ENCODE data around the gene ARHGEF12. TPM values are rescaled to one million over a fixed set of nuclear protein-coding genes. Genes with fewer than 3 reads are reported as not detected.

ARHGEF12 gene
- total and polyA plus RNA-seq, 7 experiments from 2014 or later: 0.38 to 13.1 (median 2.7) TPM

- Mint-ChIP-seq H3K27me3 (peaks cover 46 to 68% (median 60%) of the 10 kb centered on the region in 5 donors), H3K9me3 (no peaks in the 10 kb centered on the region), H3K36me3 (no peaks in the 10 kb centered on the region), H3K4me1 (no peaks in the 10 kb centered on the region), H3K27ac (no peak overlapping the region), H3K4me3 (no peak overlapping the region)
- no peaks in the 10 kb centered on the region for H3K9me3 ChIP-seq (ENCODE audit: control insufficient read depth in 2 of 3, low read length in 3 of 3)
- no peak overlapping the region for H3K27ac ChIP-seq (ENCODE audit: low read depth, low read length)
- H3K27me3 ChIP-seq (ENCODE audit: control insufficient read depth in 2 of 2, insufficient read depth in 2 of 2, low read length in 2 of 2): peaks cover 0 to 3% of the 10 kb centered on the region in 2 donors
- intact Hi-C loops (cut with micrococcal nuclease): no loop called here
- no peak for ATAC-seq
- H3K36me3 ChIP-seq (ENCODE audit: control insufficient read depth in 2 of 3, insufficient read depth in 3 of 3, low read length in 3 of 3): no peaks in the 10 kb centered on the region
- POLR2A ChIA-PET: no interaction called here
- H3K4me1 ChIP-seq (ENCODE audit: control insufficient read depth in 2 of 2, insufficient read depth in 2 of 2, low read length in 2 of 2): no peaks in the 10 kb centered on the region
- H3K4me3 ChIP-seq (ENCODE audit: low read length): no peak overlapping the region
- CTCF ChIA-PET: no interaction called here
- no peak for DNase-seq
These were observed 41.1 kb upstream of the ARHGEF12 start for GRCh38 chr11:120295099-120295498.

DNA sequence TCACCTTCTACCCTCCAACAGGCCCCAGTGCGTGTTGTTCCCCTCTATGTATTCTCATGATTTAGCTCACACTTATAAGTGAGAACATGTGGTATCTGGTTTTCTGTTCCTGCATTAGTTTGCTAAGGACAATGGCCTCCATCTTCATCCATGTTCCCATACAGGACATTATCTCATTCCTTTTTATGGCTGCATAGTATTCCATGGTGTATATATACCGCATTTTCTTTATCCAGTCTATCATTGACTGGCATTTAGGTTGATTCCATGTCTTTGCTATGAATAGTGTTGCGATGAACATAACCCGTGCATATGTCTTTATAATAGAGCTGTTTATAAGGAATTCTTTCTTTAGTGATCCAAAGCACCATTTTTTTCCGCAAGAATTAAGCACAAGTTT, 39.7 kb upstream of the ARHGEF12 start:
- H3K4me3 ChIP-seq (ENCODE audit: low read length): no peak overlapping the region
- no peaks in the 10 kb centered on the region for H3K36me3 ChIP-seq (ENCODE audit: control insufficient read depth in 2 of 3, insufficient read depth in 3 of 3, low read length in 3 of 3)
- H3K4me1 ChIP-seq (ENCODE audit: control insufficient read depth in 2 of 2, insufficient read depth in 2 of 2, low read length in 2 of 2): no peaks in the 10 kb centered on the region
- intact Hi-C loops (cut with micrococcal nuclease): no loop called here
- Mint-ChIP-seq H3K27ac (no peak overlapping the region), H3K36me3 (no peaks in the 10 kb centered on the region), H3K4me3 (no peak overlapping the region), H3K27me3 (peaks cover 46 to 68% (median 56%) of the 10 kb centered on the region in 5 donors), H3K9me3 (no peaks in the 10 kb centered on the region), H3K4me1 (no peaks in the 10 kb centered on the region)
- H3K9me3 ChIP-seq (ENCODE audit: control insufficient read depth in 2 of 3, low read length in 3 of 3): no peaks in the 10 kb centered on the region
- CTCF ChIA-PET: no interaction called here
- peaks cover 0 to 3% of the 10 kb centered on the region in 2 donors for H3K27me3 ChIP-seq (ENCODE audit: control insufficient read depth in 2 of 2, insufficient read depth in 2 of 2, low read length in 2 of 2)
- DNase-seq (no peak), ATAC-seq (no peak)
- no peak overlapping the region for H3K27ac ChIP-seq (ENCODE audit: low read depth, low read length)
- POLR2A ChIA-PET: no interaction called here

DNA sequence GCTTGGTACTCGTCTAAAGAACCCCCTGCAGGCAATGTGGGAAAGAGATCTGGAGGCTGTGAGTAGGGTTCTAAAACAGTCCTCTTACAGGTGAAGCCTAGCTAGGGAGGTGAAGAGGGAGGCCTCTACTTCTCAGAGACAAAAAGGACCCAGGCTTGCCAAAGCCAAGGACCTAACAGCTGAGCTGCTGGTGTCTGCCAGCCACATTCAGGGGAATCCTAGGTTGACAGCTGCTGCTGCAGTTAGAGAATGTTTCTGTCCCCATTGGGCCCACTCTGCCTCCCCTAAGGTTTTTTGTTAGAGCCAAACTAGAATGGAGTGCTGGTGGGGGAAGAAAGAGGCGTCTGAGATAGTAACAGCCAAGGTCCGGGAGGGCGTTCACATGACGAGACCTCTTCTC, 37.8 kb upstream of the ARHGEF12 start:
- H3K4me1 ChIP-seq (ENCODE audit: control insufficient read depth in 2 of 2, insufficient read depth in 2 of 2, low read length in 2 of 2): no peaks in the 10 kb centered on the region
- CTCF ChIA-PET: interaction anchor here (0.8 kb wide), 1 partner anchor 8 kb away, joined by 5 read pairs; no protein-coding TSS in a partner anchor
- H3K36me3 ChIP-seq (ENCODE audit: control insufficient read depth in 2 of 3, insufficient read depth in 3 of 3, low read length in 3 of 3): no peaks in the 10 kb centered on the region
- Mint-ChIP-seq H3K36me3 (no peaks in the 10 kb centered on the region), H3K27ac (no peak overlapping the region), H3K9me3 (peaks cover 0 to 1% (median 0%) of the 10 kb centered on the region in 11 donors), H3K4me3 (no peak overlapping the region), H3K4me1 (peaks cover 0 to 1% (median 0%) of the 10 kb centered on the region in 7 donors), H3K27me3 (peaks cover 39 to 67% (median 52%) of the 10 kb centered on the region in 5 donors)
- ATAC-seq (no peak), DNase-seq (no peak)
- H3K27me3 ChIP-seq (ENCODE audit: control insufficient read depth in 2 of 2, insufficient read depth in 2 of 2, low read length in 2 of 2): peaks cover 0 to 3% of the 10 kb centered on the region in 2 donors
- POLR2A ChIA-PET: no interaction called here
- no peaks in the 10 kb centered on the region for H3K9me3 ChIP-seq (ENCODE audit: control insufficient read depth in 2 of 3, low read length in 3 of 3)
- H3K4me3 ChIP-seq (ENCODE audit: low read length): no peak overlapping the region
- H3K27ac ChIP-seq (ENCODE audit: low read depth, low read length): no peak overlapping the region
- intact Hi-C loops (cut with micrococcal nuclease): no loop called here

- Mint-ChIP-seq H3K9me3 (peaks cover 0 to 1% (median 0%) of the 10 kb centered on the region in 11 donors), H3K36me3 (no peaks in the 10 kb centered on the region), H3K4me1 (peaks cover 0 to 1% (median 0%) of the 10 kb centered on the region in 7 donors), H3K27me3 (peaks cover 18 to 45% (median 30%) of the 10 kb centered on the region in 5 donors), H3K27ac (no peak overlapping the region), H3K4me3 (no peak overlapping the region)
- H3K4me3 ChIP-seq (ENCODE audit: low read length): no peak overlapping the region
- ChIA-PET POLR2A (no interaction called here), CTCF (interaction anchor here (0.6 kb wide), 2 partner anchors 10 to 38 kb away, joined by 3 to 4 read pairs; no protein-coding TSS in a partner anchor)
- no peaks in the 10 kb centered on the region for H3K9me3 ChIP-seq (ENCODE audit: control insufficient read depth in 2 of 3, low read length in 3 of 3)
- H3K36me3 ChIP-seq (ENCODE audit: control insufficient read depth in 2 of 3, insufficient read depth in 3 of 3, low read length in 3 of 3): no peaks in the 10 kb centered on the region
- intact Hi-C loops (cut with micrococcal nuclease): loop anchor here in 1 of 2 donors (2.0 kb wide), 1 partner anchor 67 kb away; no protein-coding TSS in a partner anchor
- no peaks in the 10 kb centered on the region for H3K4me1 ChIP-seq (ENCODE audit: control insufficient read depth in 2 of 2, insufficient read depth in 2 of 2, low read length in 2 of 2)
- DNase-seq (no peak), ATAC-seq (no peak)
- H3K27me3 ChIP-seq (ENCODE audit: control insufficient read depth in 2 of 2, insufficient read depth in 2 of 2, low read length in 2 of 2): no peaks in the 10 kb centered on the region
- no peak overlapping the region for H3K27ac ChIP-seq (ENCODE audit: low read depth, low read length)
These were observed 34.0 kb upstream of the ARHGEF12 start for GRCh38 chr11:120302001-120302805.

DNA sequence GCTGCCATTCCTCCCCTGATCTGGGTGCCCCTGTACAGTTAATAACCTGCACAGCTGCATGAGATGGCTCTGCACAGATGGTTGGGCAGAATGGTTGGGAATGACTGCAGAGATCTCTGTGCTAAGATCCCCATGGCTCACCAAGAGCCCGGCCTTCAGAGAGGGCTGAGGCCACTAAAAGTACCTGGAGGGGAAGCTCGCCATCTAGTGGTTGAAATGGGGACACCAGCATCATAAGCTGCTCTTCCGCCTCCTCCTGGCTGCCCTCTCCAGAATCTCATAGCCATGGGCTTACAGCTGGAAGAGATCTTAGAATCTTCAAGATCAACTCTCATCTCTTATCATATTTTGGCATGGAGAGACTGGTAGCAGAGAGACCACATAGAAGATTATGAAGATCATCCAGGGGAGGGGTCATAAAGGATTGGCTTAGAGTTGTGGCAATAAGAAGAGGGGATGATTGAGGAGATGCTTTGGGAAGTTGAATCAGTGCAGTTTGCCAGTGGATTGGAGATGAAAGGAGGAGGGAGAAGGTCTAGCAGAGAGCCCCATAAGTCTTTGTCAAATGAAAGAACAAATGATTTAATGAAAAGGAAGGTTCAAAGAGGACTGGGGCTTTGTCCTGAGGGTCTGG, 33.1 kb upstream of the ARHGEF12 start:
- Histone ChIP-seq H3K4me1 (ENCODE audit: control insufficient read depth in 2 of 2, insufficient read depth in 2 of 2, low read length in 2 of 2) (no peaks in the 10 kb centered on the region), H3K27ac (ENCODE audit: low read depth, low read length) (no peak overlapping the region), H3K4me3 (ENCODE audit: low read length) (no peak overlapping the region), H3K27me3 (ENCODE audit: control insufficient read depth in 2 of 2, insufficient read depth in 2 of 2, low read length in 2 of 2) (no peaks in the 10 kb centered on the region), H3K9me3 (ENCODE audit: control insufficient read depth in 2 of 3, low read length in 3 of 3) (no peaks in the 10 kb centered on the region), H3K36me3 (ENCODE audit: control insufficient read depth in 2 of 3, insufficient read depth in 3 of 3, low read length in 3 of 3) (no peaks in the 10 kb centered on the region)
- intact Hi-C loops (cut with micrococcal nuclease): loop anchor here (1.0 to 2.0 kb wide), 3 partner anchors 68 to 131 kb away; no protein-coding TSS in a partner anchor
- peaks cover 0 to 1% (median 0%) of the 10 kb centered on the region in 11 donors for H3K9me3 Mint-ChIP-seq
- peaks cover 0 to 1% (median 0%) of the 10 kb centered on the region in 7 donors for H3K4me1 Mint-ChIP-seq
- H3K4me3 Mint-ChIP-seq: no peak overlapping the region
- ChIA-PET CTCF (interaction anchor here (0.6 to 0.7 kb wide), 3 partner anchors 9 to 809 kb away, joined by 3 to 4 read pairs (median 3); no protein-coding TSS in a partner anchor), POLR2A (no interaction called here)
- no peaks in the 10 kb centered on the region for H3K36me3 Mint-ChIP-seq
- DNase-seq: peak in 8 of 9 donors; percentile 14 to 69 (median 36)
- no peak overlapping the region for H3K27ac Mint-ChIP-seq
- H3K27me3 Mint-ChIP-seq: peaks cover 12 to 38% (median 30%) of the 10 kb centered on the region in 5 donors
- peak; percentile 82 for ATAC-seq

- CTCF ChIA-PET: no interaction called here
- H3K4me3 Mint-ChIP-seq: no peak overlapping the region
- Histone ChIP-seq H3K4me1 (ENCODE audit: control insufficient read depth in 2 of 2, insufficient read depth in 2 of 2, low read length in 2 of 2) (no peaks in the 10 kb centered on the region), H3K36me3 (ENCODE audit: control insufficient read depth in 2 of 3, insufficient read depth in 3 of 3, low read length in 3 of 3) (no peaks in the 10 kb centered on the region), H3K27me3 (ENCODE audit: control insufficient read depth in 2 of 2, insufficient read depth in 2 of 2, low read length in 2 of 2) (no peaks in the 10 kb centered on the region), H3K9me3 (ENCODE audit: control insufficient read depth in 2 of 3, low read length in 3 of 3) (no peaks in the 10 kb centered on the region), H3K4me3 (ENCODE audit: low read length) (no peak overlapping the region), H3K27ac (ENCODE audit: low read depth, low read length) (no peak overlapping the region)
- POLR2A ChIA-PET: no interaction called here
- intact Hi-C loops (cut with micrococcal nuclease): no loop called here
- H3K27ac Mint-ChIP-seq: no peak overlapping the region
- peaks cover 0 to 1% (median 0%) of the 10 kb centered on the region in 7 donors for H3K4me1 Mint-ChIP-seq
- no peaks in the 10 kb centered on the region for H3K36me3 Mint-ChIP-seq
- ATAC-seq (no peak), DNase-seq (no peak)
- peaks cover 0 to 1% (median 0%) of the 10 kb centered on the region in 11 donors for H3K9me3 Mint-ChIP-seq
- H3K27me3 Mint-ChIP-seq: peaks cover 8 to 27% (median 25%) of the 10 kb centered on the region in 5 donors
These were observed 31.7 kb upstream of the ARHGEF12 start for GRCh38 chr11:120304526-120304925.

Data from naive thymus-derived CD4-positive, alpha-beta T cell (primary cell).